ENCODE measurements around the gene CENPVL1.
A peak's percentile ranks its signal among the peaks of the same experiment; 100 is the strongest.
"Not testable (repeated sequence)": the region's sequence is repeated elsewhere in the genome, so short reads cannot be mapped to it uniquely, and the experiment has no call there.

The CENPVL1 gene

DNA sequence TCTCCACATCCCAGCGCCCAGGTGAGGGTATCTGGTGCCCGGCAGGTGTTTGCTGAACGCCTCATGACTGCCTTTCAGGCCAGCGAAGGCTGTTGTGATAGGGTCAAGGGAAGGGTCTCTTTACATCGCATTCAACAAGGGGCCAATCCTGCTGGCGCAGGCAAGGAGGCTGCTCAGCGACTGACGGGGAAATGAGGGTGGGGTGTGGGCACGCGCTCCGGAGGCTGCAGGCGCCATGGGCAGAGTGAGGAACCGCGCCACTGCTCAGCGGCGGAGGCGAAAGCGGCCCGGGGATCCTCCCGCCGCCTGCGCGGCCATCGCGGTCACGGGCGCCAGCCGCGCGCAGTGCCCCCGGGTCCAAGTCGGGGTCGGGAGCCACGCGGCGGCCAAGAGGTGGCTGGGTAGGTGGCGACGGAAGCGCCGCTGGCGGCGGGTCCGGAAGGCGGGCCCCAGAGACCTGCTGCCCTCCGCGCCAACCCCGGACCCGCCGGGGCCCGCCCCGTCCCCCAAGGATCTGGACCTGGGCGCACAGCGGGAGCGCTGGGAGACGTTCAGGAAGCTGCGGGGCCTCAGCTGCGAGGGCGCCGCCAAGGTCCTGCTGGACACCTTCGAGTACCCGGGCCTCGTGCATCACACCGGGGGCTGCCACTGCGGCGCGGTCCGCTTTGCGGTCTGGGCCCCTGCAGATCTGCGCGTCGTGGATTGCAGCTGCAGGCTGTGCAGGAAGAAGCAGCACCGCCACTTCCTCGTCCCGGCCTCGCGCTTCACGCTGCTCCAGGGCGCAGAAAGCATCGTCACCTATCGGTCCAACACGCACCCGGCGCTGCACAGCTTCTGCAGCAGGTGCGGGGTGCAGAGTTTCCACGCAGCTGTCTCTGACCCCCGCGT, at the start of gene CENPVL1:
Gene CENPVL1, plus strand, starts transcription at position 236 of the 888 bp plus-strand sequence. Its CDS starts 0 bp downstream, at position 236.
- DNase-seq (ENCODE audit: low read depth), result not testable (repeated sequence)

GRCh38 chrX:51665981-51666380, 44.3 kb upstream of the CENPVL1 start:
- no peak for DNase-seq (ENCODE audit: low read depth)

- DNase-seq (ENCODE audit: low read depth), result not testable (repeated sequence)
These were observed 30.5 kb upstream of the CENPVL1 start for GRCh38 chrX:51679689-51680433.

- not testable (repeated sequence) for DNase-seq (ENCODE audit: low read depth)
These were observed 28.2 kb upstream of the CENPVL1 start for GRCh38 chrX:51681808-51682719.

- DNase-seq (ENCODE audit: low read depth), result not testable (repeated sequence)
These were observed 27.6 kb upstream of the CENPVL1 start, which contains the start of gene CENPVL2 for GRCh38 chrX:51682720-51683062. Gene CENPVL2, minus strand, starts transcription at chrX:51682831. Its CDS starts 0 bp downstream, at chrX:51682831.

GRCh38 chrX:51694254-51694653, 16.1 kb upstream of the CENPVL1 start:
- DNase-seq (ENCODE audit: low read depth), result no peak

DNA sequence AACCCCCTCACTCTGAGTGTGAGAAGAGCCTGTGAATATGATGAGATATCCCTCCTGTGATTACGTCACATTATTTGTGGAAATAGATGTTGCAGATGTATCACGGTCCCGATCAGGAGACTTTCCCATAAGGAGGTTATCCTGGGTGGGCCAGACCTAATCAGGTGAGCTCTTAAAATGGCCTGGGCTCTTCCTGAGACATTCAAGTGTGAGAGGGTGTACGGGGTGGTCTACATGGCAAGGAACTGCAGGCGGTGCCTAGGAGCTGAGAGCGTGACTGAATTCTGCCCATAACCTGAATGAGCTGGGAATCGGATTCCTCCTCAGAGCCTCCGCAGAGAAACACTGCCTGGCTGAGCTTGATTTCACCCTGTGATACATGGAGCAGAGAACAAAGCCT, 12.9 kb upstream of the CENPVL1 start:
- DNase-seq (ENCODE audit: low read depth), result no peak

DNA sequence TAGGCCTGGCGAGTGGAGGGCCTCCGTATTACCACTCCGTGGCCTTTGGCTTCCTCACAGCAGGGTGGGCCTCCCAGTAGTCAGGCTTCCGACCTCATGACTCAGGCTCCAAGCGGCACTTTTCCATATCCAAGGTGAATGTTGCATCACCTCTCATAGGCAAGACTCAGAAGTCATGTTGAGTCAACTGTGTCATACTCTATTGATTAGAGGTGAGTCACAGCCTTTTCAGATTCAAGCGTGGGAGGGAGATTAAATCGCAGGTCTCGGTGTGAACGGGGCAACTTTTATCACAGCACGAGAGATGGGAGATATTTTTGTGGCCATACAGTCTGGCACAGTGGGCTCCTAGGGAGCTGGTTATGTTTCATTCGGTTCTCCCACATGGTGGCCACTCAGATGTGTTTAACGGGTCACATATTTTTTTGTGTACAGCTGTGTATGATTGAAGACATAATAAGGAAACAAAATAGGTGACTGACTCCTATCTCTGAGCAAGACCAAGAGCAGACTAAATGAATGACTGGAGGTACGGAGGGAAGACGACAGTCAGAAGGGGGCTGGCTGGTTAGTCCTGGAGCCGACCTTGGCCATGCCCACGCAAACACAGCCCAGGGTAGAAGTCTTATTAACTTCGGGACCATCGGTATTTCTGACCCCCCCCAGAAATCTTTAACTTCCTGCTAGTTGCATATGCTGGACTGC, 2.8 kb downstream of the CENPVL1 start:
- DNase-seq (ENCODE audit: low read depth), result not testable (repeated sequence)

DNA sequence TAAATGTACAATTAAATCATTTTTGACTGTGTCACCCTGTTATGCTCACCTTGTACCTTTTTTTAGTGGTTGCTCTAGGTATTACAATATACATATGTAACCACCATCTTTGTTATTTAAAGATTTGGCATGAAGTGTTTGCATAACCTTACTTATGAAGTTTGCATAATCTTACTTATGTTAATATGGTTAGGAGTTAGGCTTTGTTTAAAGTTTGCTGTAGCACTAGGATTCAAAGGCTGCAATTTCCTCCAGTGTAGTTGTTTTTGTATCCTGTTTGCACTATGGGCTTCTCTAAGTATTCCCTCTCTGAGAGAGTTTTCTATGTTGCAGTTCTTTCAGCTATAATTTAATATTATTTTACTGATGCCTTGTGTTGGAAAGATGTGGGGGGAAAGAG, 17.9 kb downstream of the CENPVL1 start:
- DNase-seq (ENCODE audit: low read depth), result no peak

- DNase-seq (ENCODE audit: low read depth), result no peak
These were observed 26.8 kb downstream of the CENPVL1 start for GRCh38 chrX:51737091-51737490.

DNA sequence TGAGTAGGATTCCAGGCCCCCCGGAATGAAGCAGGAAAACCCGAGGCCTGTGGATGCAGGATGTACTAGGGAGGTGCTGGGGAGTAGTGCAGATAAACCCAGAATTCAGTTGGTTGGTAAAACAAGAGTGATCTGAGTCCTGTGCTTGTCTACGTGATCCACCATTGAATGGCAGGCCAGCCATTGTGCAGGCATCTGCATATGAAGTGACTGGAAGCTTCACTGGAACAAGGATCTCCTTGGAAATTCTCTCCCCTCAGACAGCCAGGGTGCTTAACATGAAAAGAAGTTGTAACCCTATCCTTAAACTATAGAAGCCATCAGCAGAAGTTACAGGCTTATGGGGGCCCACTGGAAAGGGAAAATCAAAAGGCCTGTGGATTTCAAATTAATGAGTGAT, 32.3 kb downstream of the CENPVL1 start:
- no peak for DNase-seq (ENCODE audit: low read depth)

GRCh38 chrX:51743179-51743957, 33.1 kb downstream of the CENPVL1 start, which contains the start of gene GSPT2:
Gene GSPT2, plus strand, starts transcription at chrX:51743442. Its CDS starts 185 bp downstream, at chrX:51743627.
- DNase-seq (ENCODE audit: low read depth), result peak; percentile 17

DNA sequence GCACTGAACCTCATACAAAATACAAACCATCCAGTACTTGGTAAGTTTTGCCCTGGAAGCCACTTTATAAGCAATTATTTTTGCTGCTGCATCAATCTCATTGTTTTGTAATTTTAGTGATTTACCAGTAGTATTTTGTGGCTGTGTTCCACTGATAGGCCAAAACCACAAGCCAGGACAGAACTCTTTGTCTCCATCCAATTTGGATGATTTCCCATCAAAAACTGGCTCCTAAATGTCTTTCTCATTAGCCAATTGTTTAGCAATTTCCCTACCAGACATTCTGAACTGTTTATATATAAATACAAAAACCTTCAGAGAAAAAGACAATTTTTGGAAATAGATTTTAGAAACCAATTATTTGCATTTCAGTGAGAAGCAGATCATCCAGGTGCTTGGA, 37.4 kb downstream of the CENPVL1 start:
- DNase-seq (ENCODE audit: low read depth), result no peak

- DNase-seq (ENCODE audit: low read depth), result no peak
These were observed 48.9 kb downstream of the CENPVL1 start for GRCh38 chrX:51759055-51759839.

DNA sequence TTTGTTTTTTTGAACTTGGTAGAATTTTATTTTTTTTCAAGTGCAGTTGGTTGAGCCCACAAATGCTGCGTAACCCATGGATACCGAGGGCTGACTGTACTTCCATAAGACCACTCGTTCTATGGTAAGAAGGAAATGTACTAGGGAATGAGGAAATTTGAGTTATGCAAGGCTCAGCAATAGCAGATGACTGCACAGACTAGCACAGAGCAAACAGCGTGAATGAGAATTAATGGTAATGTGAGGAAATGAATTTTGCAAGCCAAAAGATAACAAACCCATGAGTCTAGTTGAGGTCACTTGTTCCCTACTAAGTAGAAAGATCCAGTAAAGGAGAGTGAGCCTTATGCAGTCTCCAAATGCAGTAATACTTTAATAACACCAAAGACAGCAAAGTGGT, 50.3 kb downstream of the CENPVL1 start:
- DNase-seq (ENCODE audit: low read depth), result no peak

Data from non-pigmented ciliary epithelial cell (primary cell).